GOT3 (cell line): ENCODE results near the gene ADH1A.
"Not testable (repeated sequence)": the region's sequence is repeated elsewhere in the genome, so short reads cannot be mapped to it uniquely, and the experiment has no call there.

ENCODE experiments used
- DNase-seq: peaks from one replicate; lab custom pipeline; 2025; ENCODE audit warnings: mixed read lengths; lab: John Stamatoyannopoulos, UW

ADH1A gene

DNA sequence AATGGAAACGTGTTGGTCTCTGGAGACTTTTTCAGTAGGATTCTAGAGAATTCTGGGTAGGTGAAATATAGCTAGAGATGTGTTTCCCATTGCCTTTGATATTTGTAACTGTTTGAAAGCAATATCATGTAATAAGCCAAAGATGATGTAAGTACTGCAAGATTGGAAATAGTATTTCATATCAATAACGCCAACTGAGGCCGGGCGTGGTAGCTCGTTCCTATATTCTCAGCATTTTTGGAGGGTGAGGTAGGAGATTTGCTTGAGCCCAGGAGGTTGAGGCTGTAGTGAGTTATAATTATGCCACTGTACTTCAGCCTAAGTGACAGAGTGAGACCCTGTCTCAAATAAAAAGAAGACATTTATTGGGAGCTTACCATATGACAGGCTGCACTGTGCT is 9.5 kb downstream of the ADH1A start:
- no peak for DNase-seq

DNA sequence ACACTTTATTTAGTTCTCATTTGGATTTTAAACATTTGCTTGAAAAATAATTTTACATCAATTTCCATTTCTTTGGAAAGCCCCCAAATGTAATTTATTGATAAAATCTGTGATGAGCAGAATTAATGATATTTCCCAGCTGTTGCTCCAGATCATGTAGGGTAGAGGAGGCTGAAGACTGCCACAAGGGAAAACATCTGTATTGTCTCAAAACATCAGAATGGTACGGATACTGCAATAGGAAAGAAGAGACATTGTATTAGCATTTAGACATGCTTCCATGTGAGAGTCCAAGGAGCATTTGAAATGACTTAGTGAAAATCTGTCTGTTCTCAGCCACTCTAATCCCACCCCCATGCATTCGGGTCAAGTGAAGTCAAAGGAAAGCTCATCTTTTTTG is 14.4 kb downstream of the ADH1A start:
- no peak for DNase-seq

DNA sequence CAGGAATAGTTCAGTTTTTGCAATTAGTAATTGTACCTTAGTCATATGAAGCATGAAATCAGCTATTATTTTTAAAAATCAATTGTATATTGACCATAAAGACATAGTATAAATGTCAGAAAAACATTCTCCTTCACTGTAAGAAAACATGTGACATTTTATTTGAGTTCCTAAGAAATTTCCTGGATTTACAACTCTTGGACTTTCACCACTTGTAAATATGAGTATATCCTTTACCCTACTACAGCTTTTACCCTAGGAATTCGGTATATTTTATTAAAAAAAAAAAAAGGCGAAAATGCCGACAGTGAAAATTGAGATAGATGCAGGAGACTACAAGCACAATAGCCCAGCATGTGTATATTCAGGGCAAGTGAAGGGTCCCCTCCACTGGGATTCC is 14.9 kb downstream of the ADH1A start:
- no peak for DNase-seq

DNA sequence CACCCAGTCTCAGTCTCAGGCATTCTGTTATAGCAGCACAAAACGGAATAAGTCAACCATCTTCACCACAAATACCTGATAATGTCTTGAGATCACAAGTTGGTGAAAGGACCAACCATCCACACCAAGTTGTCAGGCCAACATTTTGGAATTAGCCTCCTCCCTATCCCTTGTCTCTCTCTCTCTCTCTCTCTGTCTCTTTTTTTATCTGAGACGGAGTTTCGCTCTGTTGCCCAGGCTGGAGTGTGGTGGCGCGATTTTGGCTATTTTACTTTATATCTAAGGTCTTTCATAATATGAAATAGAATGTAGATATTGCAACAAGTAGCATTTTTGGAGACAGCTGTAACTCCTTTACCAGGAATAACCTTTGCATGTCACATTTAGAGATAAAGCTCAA is 15.7 kb downstream of the ADH1A start:
- DNase-seq: no peak

DNA sequence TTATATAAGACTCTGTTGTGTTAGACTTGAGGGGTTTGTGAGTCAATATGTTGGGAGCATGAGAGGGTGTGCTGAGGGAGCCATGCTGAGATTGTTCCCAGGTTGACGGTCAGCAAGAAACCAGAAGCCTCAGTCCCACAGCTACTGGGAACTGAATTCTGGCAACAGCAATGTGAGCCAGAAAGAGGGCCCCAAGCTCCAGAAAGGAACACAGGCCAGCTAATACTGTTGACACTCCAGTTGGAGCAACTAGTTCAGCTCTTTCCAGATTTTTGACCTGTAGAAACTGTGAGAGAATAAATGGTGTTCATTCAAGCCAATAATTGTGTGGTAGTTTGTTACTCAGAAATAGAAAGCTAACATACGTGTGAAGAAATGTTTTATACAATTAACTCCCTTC is 17.1 kb downstream of the ADH1A start:
- no peak for DNase-seq

DNA sequence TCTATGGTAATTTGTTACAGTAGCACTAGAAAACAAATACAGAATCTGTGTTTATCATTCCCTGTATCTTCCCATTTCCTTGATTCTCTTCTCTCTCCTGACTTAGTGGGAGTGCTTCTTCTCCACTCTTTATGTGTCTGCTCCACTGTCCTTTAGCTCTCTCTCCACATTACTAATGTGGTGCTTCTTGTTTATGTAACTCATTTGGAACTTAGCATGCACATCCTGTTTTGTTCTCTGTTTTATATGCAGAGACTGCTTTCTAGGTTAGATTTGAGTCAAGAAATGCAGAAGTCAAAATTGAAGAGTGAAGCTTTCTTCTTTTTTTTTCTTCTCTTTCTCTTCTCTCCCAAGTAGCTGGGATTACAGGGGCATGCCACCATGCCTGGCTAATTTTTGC is 25.9 kb downstream of the ADH1A start:
- no peak for DNase-seq

DNA sequence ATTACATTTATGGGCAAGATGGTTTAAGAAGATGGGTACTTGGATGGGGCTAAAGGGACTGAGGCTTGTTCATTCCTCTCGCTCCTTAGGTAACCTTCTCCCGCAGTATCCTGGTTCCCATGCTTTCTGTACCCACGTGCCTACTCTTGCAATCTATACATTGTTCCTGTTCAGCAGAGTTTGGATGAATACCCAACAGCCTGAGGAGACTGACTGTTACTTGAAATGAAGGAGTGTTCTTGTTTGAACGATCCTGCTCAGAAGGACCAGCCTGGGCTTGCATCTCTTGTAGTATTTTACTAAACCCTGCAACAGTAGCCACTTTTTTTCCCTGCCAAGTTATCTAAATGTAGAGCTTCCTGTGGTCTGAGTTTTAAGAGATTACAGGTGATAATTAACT is 38.0 kb downstream of the ADH1A start:
- no peak for DNase-seq

DNA sequence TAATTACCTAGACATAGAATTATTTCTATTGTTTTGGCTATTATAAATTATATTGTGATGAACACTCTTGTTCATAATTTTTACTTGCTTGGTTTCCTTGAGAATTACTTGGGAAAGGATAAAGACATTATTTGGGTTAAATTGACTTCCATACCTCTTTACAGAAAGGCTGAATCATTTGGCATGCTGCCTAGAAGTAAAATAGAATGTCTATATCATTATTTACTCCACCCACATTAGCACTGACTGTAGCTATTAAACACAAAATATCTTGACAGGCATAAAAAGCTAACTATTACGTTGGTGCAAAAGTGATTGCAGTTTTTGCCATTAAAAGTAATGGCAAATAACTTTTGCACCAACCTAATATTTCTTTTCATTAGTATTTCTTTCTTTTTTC is 42.1 kb downstream of the ADH1A start:
- DNase-seq: no peak

DNA sequence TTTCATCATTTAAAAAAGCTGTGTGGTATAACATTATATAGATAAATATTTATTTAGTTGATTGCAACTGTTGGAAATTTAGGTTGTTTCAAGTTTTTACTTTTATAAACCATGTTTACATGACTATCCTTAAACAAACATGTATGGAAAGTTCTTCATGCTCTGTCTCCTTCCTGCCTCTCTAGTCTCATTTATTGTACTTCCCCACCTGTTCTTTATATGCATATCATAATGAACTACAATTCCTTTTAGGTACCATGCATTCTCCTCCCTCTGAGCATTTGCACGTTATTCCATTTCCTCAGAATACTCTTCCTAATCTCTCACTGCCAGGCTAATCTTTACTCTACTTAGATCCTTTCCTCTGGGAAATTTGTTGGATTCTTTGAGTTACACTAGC is 54.8 kb downstream of the ADH1A start:
- no peak for DNase-seq

DNA sequence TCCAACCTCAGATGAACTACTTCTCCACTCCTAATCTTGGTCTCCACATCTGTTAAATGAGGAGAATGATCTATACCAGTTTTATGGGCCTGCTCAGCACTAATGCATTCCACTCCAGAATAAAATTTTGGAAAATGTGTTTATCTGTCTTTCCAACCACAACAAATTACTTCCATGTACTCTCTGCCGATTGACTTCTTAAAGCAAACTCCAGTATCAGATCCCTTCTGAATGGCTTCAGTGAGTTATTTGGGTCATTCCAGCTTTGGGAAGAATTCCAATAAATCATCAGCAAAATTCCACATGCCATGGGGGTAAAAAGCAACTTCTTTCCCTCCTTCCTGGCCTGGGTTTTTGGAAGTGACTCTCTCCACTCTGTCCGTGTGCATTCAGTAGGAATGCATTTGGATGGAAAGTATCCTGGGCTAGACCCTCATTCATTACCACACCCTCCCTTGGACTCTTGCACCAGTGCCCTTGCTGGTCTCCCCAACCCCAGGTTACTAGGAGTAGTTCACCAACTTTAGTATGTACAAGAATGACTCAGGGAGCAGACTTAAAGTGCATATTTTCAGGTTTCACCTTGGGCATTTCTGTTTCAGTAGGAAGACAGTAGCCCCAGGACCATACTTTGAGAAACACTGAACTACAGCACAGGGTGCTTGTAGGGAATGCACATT is 56.3 kb downstream of the ADH1A start:
- no peak for DNase-seq

DNA sequence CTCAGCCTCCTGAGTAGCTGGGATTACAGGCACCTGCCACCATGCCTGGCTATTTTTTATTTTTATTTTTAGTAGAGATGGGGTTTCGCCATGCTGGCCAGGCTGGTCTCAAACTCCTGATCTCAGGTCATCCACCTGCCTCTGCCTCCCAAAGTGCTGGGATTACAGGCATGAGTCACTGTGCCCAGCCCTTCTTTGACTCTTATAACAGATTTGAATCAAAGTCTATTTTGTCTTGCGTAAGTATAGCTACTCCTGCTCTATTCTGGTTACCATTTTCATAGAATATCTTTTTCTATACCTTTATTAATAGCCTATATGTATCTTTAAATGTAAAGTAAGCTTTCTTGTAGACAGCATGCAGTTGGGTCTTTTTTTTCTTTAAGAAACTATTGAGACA is 57.4 kb downstream of the ADH1A start:
- DNase-seq: not testable (repeated sequence)

DNA sequence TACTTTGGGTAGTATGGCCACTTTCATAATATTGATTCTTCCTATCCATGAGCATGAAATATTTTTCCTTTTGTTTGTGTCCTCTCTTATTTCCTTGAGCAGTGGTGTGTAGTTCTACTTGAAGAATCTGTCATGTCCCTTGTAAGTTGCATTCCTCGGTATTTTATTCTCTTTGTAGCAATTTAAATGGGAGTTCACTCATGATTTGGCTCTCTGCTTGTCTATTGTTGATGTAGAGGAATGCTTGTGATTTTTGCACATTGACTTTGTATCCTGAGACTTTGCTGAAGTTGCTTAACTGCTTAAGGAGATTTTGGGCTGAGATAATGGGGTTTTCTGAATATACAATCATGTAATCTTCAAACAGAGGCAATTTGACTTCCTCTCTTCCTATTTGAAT is 62.1 kb downstream of the ADH1A start:
- DNase-seq: not testable (repeated sequence)

DNA sequence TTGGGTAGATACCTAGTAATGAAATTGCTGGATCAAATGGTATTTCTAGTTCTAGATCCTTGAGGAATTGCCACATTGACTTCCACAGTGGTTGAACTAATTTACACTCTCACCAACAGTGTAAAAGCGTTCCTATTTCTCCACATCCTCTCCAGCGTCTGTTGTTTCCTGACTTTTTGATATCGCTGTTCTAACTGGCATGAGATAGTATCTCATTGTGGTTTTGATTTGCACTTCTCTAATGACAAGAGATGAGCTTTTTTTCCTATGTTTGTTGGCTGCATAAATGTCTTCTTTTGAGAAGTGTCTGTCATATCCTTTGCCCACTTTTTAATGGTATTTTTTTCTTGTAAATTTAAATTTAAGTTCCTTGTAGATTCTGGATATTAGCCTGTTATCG is 63.1 kb downstream of the ADH1A start:
- not testable (repeated sequence) for DNase-seq
